ENCODE results near the gene OSBPL1A. TPM values are rescaled to one million over a fixed set of nuclear protein-coding genes. Genes with fewer than 3 reads are reported as not detected.
A peak's percentile ranks its signal among the peaks of the same experiment; 100 is the strongest.

The OSBPL1A gene
- total RNA-seq, 1 experiment from 2014 or later = 35.4 TPM

GRCh38 chr18:24267878-24268277, 129.7 kb downstream of the OSBPL1A start:
- DNase-seq (ENCODE audit: low read depth) = no peak

- DNase-seq (ENCODE audit: low read depth) = no peak
Observed at GRCh38 chr18:24266131-24266530, 131.5 kb downstream of the OSBPL1A start.

- no peak for DNase-seq (ENCODE audit: low read depth)
Observed at GRCh38 chr18:24265502-24266064, 132.0 kb downstream of the OSBPL1A start.

DNA sequence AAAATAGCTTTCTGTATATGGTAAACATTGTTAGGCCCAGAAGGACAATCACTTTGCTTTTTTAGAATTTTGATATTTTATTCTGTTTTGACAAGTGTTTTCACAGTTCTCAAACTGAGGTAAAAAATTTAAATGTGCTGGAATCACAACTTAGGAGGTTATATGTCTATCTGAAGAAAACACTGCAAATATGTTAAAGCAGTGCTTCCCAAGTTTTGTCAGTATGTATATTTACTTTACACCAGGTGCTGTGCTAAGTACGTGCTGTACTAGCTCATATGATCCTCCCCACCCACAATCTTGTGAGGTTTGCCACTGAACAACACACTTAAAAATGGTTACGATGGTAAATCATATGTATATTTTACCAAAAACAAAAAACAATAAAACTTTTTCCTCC, 134.6 kb downstream of the OSBPL1A start:
- DNase-seq (ENCODE audit: low read depth) = no peak

- no peak for DNase-seq (ENCODE audit: low read depth)
Observed at GRCh38 chr18:24262087-24262486, 135.5 kb downstream of the OSBPL1A start.

GRCh38 chr18:24259869-24260641, 137.6 kb downstream of the OSBPL1A start:
- DNase-seq (ENCODE audit: low read depth) = no peak

- DNase-seq (ENCODE audit: low read depth) = no peak
Observed at GRCh38 chr18:24254071-24254470, 143.6 kb downstream of the OSBPL1A start.

DNA sequence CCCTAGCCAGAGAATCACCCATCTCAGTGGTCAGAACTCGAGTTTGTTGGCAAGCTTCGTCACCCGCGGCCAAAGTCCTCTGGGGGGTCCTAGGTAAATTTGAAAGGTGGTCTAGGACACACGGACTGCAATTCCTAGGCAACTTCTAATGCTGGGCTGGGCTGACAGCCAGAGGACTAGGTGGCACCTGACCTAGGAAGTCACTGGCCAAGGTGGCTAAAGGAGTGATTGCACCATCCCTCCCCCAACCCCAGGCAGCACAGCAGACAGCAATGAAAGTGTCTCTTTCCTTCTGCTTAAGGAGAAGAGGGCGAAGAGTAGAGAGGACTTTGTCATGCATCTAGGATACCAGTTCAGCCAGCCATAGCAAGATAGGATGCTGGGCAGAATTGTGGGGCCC, 147.9 kb downstream of the OSBPL1A start:
- no peak for DNase-seq (ENCODE audit: low read depth)

DNA sequence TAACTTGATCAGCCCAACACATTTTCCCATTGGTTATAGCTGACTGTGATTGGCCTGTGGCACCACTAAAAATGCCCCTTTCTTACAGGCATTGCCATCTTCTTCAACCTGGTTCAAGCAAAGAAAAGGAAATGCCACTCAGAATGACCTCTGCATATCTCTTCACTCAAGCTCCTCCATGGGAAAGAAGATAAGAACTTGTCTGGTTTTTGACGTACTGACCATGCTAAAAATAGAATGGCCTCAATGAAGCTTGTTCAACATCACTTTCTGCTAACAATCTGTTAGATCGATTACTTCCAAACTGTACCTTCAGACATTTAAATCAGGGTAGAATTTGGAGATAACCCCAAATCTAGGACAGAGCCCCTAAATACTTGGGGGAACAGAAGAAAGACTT, 149.3 kb downstream of the OSBPL1A start:
- DNase-seq (ENCODE audit: low read depth) = no peak

DNA sequence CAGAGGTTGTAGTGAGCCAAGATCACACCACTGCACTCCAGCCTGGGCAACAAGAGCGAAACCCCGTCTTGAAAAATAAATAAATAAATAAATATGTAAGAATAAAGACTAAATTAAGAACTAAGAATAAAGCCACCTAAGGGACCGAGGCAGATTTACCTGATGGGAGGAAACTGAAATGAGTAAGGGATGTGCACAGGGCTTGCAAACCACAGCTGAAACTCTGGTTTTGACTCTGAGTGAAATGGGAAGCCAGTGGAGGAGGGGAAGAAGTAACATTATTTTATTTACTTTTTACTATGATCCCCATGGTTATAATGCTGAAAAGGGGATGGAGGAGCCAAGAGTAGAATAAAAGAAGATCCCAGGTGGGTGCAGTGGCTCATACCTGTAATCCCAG, 151.5 kb downstream of the OSBPL1A start:
- DNase-seq (ENCODE audit: low read depth) = no peak

- DNase-seq (ENCODE audit: low read depth) = no peak
Observed at GRCh38 chr18:24244698-24245097, 152.9 kb downstream of the OSBPL1A start.

GRCh38 chr18:24243677-24244076, 153.9 kb downstream of the OSBPL1A start:
- no peak for DNase-seq (ENCODE audit: low read depth)

DNA sequence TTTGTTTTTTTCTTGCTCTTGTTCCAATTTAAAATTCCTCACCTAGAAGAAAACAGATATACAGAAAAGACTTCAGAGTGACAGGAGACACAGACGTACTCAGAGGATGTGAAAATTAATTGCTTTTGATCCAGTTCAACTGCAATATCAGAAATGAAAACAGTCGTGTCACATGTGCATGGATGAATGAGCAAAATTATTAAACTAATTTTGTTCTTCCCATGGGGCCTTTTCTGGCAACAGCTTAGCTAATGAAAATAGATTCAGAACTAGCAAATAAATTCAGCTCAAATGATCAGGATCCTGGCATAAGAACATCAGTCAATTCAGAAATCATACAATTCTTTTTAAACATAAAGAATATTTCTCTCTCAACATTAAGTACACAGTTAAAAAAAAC, 158.3 kb downstream of the OSBPL1A start:
- no peak for DNase-seq (ENCODE audit: low read depth)

GRCh38 chr18:24238387-24238786, 159.2 kb downstream of the OSBPL1A start:
- DNase-seq (ENCODE audit: low read depth) = no peak

- no peak for DNase-seq (ENCODE audit: low read depth)
Observed at GRCh38 chr18:24234850-24235418, 162.7 kb downstream of the OSBPL1A start.

GRCh38 chr18:24234330-24234729, 163.3 kb downstream of the OSBPL1A start:
- no peak for DNase-seq (ENCODE audit: low read depth)

- DNase-seq (ENCODE audit: low read depth) = no peak
Observed at GRCh38 chr18:24232800-24233199, 164.8 kb downstream of the OSBPL1A start.

- DNase-seq (ENCODE audit: low read depth) = peak; percentile 35
Observed at GRCh38 chr18:24231773-24232735, 165.6 kb downstream of the OSBPL1A start.

GRCh38 chr18:24230766-24231165, 166.9 kb downstream of the OSBPL1A start:
- DNase-seq (ENCODE audit: low read depth) = no peak

GRCh38 chr18:24228667-24229041, 169.0 kb downstream of the OSBPL1A start:
- DNase-seq (ENCODE audit: low read depth) = peak; percentile 51

DNA sequence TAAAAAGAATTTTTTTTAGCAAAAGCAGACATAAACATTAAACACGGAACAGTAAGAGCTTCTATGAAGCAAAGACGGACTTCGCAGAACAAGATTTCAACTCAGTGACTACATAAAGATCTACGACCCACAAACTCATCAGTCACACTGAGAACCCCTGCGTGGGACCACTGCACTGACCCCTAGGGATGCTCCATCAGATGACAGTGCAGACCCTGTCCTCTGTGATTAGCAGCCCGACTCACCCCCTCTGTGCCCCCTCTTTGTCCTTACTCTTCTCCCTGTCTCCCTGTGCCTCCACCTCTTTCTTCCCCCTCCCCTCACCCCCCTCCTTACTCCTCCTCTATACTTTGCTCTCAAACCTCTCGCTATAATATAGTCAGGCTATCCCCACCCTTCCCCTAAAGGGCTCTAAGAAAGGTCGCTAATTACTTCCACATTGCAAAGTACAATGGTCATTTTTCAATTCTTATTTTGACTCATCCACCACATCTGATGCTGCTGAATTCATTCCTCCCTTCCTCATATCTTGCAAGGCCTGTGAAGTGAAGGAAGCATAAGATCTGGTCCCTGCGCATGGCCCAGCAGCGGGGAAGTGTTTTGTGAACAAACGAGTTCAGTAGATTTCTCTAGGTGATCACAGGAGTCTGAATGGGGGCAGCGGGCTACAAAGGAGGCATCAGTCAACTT, 169.5 kb downstream of the OSBPL1A start:
- DNase-seq (ENCODE audit: low read depth) = peak; percentile 87

GRCh38 chr18:24220318-24220688, 177.3 kb downstream of the OSBPL1A start:
- no peak for DNase-seq (ENCODE audit: low read depth)
